CD14-positive monocyte (primary cell): ENCODE data around the gene GPR156. TPM values are rescaled to one million over a fixed set of nuclear protein-coding genes. Genes with fewer than 3 reads are reported as not detected.

Experiments used
- DNase-seq, 3 donors: peaks; one replicate each; pipeline ENCODE4 v3.0.0-alpha.2; 2011 to 2022
- H2AFZ ChIP-seq: 2 replicates; pipeline ENCODE4 v1.6.0; 2012; ENCODE audit warnings: mild to moderate bottlenecking, low read depth, low read length, inconsistent platforms; ENCODE audit not compliant: insufficient read depth, poor library complexity, severe bottlenecking
- H3K27ac ChIP-seq, 2 donors: 1 replicate in 1 of 2; 2 replicates in 1 of 2; pipeline ENCODE4 v1.5.1; 2012 to 2013; ENCODE audit warnings: low read length in 2 of 2, control low read depth in 1 of 2, inconsistent platforms in 1 of 2, low read depth in 1 of 2, mild to moderate bottlenecking in 1 of 2
- H3K27me3 ChIP-seq, 2 donors: one replicate each; pipeline versions ENCODE4 v1.6.0 to v1.6.1; 2011 to 2013; ENCODE audit warnings: low read length in 2 of 2; ENCODE audit not compliant: control insufficient read depth in 2 of 2, insufficient read depth in 2 of 2
- H3K36me3 ChIP-seq, 2 donors: replicated peaks in 1 of 2; 1 replicate in 1 of 2; 2 replicates in 1 of 2; pipeline versions ENCODE4 v1.5.1 to v1.6.1; 2012 to 2013; ENCODE audit warnings: low read length in 2 of 2, control low read depth in 1 of 2, inconsistent platforms in 1 of 2, mild to moderate bottlenecking in 1 of 2; ENCODE audit not compliant: insufficient read depth in 2 of 2, control insufficient read depth in 1 of 2
- H3K4me1 ChIP-seq, 2 donors: 1 replicate in 1 of 2; 2 replicates in 1 of 2; pipeline versions ENCODE4 v1.5.1 to v1.6.1; 2012 to 2013; ENCODE audit warnings: low read length in 2 of 2, control low read depth in 1 of 2, inconsistent platforms in 1 of 2, mild to moderate bottlenecking in 1 of 2, moderate library complexity in 1 of 2; ENCODE audit not compliant: insufficient read depth in 2 of 2, control insufficient read depth in 1 of 2
- H3K4me2 ChIP-seq: replicated peaks from 2 replicates; pipeline ENCODE3; 2012; ENCODE audit warnings: low read length, moderate library complexity, mild to moderate bottlenecking; ENCODE audit not compliant: poor library complexity, severe bottlenecking; ENCODE audit errors: extremely low read depth
- H3K4me3 ChIP-seq, 3 experiments: fragments of 200-600 bp in 1 of 3; sonication (generic) in 1 of 3; replicated peaks in 1 of 3; 1 replicate in 2 of 3; 2 replicates in 1 of 3; pipeline ENCODE4 v1.5.1; 2011 to 2013; ENCODE audit warnings: low read length in 3 of 3, mild to moderate bottlenecking in 3 of 3, control low read depth in 2 of 3, low read depth in 2 of 3, inconsistent platforms in 1 of 3, moderate library complexity in 1 of 3
- H3K79me2 ChIP-seq: 2 replicates; pipeline ENCODE4 v1.6.0; 2012; ENCODE audit warnings: mild to moderate bottlenecking, control low read depth, inconsistent platforms, low read length, moderate library complexity; ENCODE audit not compliant: insufficient read depth
- H3K9ac ChIP-seq: 2 replicates; pipeline ENCODE4 v1.6.0; 2017; ENCODE audit warnings: low read length, mild to moderate bottlenecking; ENCODE audit not compliant: insufficient read depth, poor library complexity, severe bottlenecking
- H3K9me3 ChIP-seq, 2 donors: replicated peaks in 1 of 2; 1 replicate in 1 of 2; 2 replicates in 1 of 2; pipeline versions ENCODE4 v1.5.1 to v1.6.1; 2012 to 2013; ENCODE audit warnings: low read length in 2 of 2, control low read depth in 1 of 2; ENCODE audit not compliant: control insufficient read depth in 1 of 2, insufficient read depth in 1 of 2
- H4K20me1 ChIP-seq: 2 replicates; pipeline ENCODE4 v1.6.0; 2012; ENCODE audit warnings: mild to moderate bottlenecking, low read length, control low read depth, moderate library complexity; ENCODE audit not compliant: insufficient read depth
- H3K27ac Mint-ChIP-seq, 7 donors: one replicate each; pipeline ENCODE4 v1.8.0; 2020; ENCODE audit warnings: mild to moderate bottlenecking in 7 of 7, mixed read lengths in 7 of 7, moderate library complexity in 6 of 7, inconsistent platforms in 2 of 7
- H3K27me3 Mint-ChIP-seq, 3 donors: one replicate each; pipeline ENCODE4 v1.8.0; 2021 to 2022; ENCODE audit warnings: low read depth in 3 of 3, mild to moderate bottlenecking in 3 of 3, mixed read lengths in 3 of 3, moderate library complexity in 3 of 3, inconsistent platforms in 1 of 3
- H3K36me3 Mint-ChIP-seq, 2 donors: one replicate each; pipeline ENCODE4 v1.8.0; 2020; ENCODE audit warnings: mixed read lengths in 2 of 2, inconsistent platforms in 1 of 2, mild to moderate bottlenecking in 1 of 2
- H3K4me1 Mint-ChIP-seq: one replicate; pipeline ENCODE4 v1.8.0; 2020; ENCODE audit warnings: mild to moderate bottlenecking, mixed read lengths
- H3K4me3 Mint-ChIP-seq, 2 donors: one replicate each; pipeline ENCODE4 v1.8.0; 2020; ENCODE audit warnings: mild to moderate bottlenecking in 2 of 2, mixed read lengths in 2 of 2, moderate library complexity in 1 of 2
- H3K9me3 Mint-ChIP-seq, 7 donors: one replicate each; pipeline ENCODE4 v1.8.0; 2020 to 2022; ENCODE audit warnings: mixed read lengths in 7 of 7, mild to moderate bottlenecking in 6 of 7, moderate library complexity in 6 of 7, inconsistent platforms in 2 of 7
- WGBS: methylation state at CpG from one replicate; pipeline ENCODE4 v1.1.5; 2013; ENCODE audit warnings: missing lambda C conversion rate; ENCODE audit not compliant: insufficient coverage; 5-methylcytosine and 5-hydroxymethylcytosine counted together
- intact Hi-C, 2 donors: fragments of 100-400 bp; cut with micrococcal nuclease; formaldehyde crosslinking; loops; one replicate each; pipeline versions ENCODE4 v1.15.0 to v1.15.1; 2023
- polyA plus RNA-seq, 3 donors: library from polyadenylated mRNA; depleted of rRNA in 1 of 3; unstranded in 2 of 3; stranded (reverse) in 1 of 3; fragments of 300-500 nt in 2 of 3; fragments of >200 nt in 1 of 3; fragmentation: Illumina TruSeq in 2 of 3; gene quantifications; 1 replicate in 2 of 3; 2 replicates in 1 of 3; pipeline ENCODE4 v1.2.3, GENCODE V29; 2012 to 2021
- TF ChIP-seq, protein P1 (sequence below): fragments of 200-600 bp; IDR thresholded peaks from one replicate; pipeline ENCODE4 v1.8.0; 2022; ENCODE audit warnings: antibody characterized with exemption, mild to moderate bottlenecking

Gene GPR156
- polyA plus RNA-seq, 3 donors, result not detected

DNA sequence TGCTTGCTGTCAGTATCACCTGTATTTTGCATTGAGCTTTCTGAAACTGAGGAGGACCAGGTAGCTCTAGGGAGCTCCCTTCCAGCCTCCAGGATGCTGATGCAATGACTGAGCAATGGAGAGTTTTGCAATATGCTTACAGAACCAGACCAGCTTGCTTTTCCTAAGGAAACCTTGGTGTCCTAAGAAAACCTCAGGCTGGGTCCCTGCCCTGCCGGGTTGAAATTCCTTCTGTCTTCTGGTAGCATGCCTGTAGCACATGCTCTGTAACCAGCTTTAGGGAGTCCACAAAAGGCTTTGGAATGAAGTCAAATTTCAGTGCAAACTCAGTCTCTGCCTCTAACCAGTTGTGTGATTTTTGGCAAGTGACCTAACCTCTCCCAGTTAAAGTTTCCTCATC lies 125.0 kb downstream of the GPR156 start:
- TF ChIP-seq, protein P1, sequence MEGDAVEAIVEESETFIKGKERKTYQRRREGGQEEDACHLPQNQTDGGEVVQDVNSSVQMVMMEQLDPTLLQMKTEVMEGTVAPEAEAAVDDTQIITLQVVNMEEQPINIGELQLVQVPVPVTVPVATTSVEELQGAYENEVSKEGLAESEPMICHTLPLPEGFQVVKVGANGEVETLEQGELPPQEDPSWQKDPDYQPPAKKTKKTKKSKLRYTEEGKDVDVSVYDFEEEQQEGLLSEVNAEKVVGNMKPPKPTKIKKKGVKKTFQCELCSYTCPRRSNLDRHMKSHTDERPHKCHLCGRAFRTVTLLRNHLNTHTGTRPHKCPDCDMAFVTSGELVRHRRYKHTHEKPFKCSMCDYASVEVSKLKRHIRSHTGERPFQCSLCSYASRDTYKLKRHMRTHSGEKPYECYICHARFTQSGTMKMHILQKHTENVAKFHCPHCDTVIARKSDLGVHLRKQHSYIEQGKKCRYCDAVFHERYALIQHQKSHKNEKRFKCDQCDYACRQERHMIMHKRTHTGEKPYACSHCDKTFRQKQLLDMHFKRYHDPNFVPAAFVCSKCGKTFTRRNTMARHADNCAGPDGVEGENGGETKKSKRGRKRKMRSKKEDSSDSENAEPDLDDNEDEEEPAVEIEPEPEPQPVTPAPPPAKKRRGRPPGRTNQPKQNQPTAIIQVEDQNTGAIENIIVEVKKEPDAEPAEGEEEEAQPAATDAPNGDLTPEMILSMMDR, result no peak
- Histone ChIP-seq H3K4me3 (no peak overlapping the region), H3K4me1 (peaks cover 24 to 43% of the 10 kb centered on the region in 2 donors), H3K9me3 (peaks cover 10 to 15% of the 10 kb centered on the region in 2 donors), H3K4me2 (no peak overlapping the region), H3K79me2 (no peaks in the 10 kb centered on the region), H2AFZ (no peak overlapping the region), H3K27ac (peak overlapping the region in 1 of 2 donors; percentile 48), H3K27me3 (no peaks in the 10 kb centered on the region), H4K20me1 (no peaks in the 10 kb centered on the region), H3K36me3 (no peaks in the 10 kb centered on the region), H3K9ac (no peak overlapping the region)
- 0% methylated on average over 1 of the region's 1 CpG for WGBS
- Mint-ChIP-seq H3K36me3 (peaks cover 1 to 9% of the 10 kb centered on the region in 2 donors), H3K4me1 (peaks cover 56% of the 10 kb centered on the region), H3K4me3 (peak overlapping the region in 1 of 2 donors; percentile 48), H3K9me3 (peaks cover 16 to 23% (median 19%) of the 10 kb centered on the region in 7 donors), H3K27ac (peak overlapping the region in 4 of 7 donors; percentile 25 to 82 (median 56)), H3K27me3 (peaks cover 0 to 3% (median 2%) of the 10 kb centered on the region in 3 donors)
- intact Hi-C loops, result no loop called here
- DNase-seq, result peak in 2 of 3 donors; percentile 23 to 44

DNA sequence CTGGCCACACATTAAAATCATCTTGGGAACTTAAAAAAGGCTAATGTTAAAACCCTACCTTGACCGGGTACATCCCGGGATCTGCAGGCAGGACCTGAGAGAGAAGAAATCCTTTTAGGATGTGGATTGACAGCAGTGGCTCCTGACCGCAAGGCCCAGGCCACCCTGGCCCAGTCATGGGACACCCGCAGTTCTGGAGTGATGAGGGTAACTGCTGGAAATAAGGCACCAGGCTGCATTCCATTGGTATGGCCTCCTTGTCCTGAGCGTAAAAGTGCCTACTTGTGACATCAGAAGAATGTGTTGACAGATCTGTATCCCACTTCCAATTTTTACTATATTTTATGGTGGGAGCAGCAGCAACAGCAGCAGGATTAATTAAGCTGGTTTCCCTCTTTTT lies 127.3 kb downstream of the GPR156 start:
- Histone ChIP-seq H3K4me1 (peaks cover 23 to 42% of the 10 kb centered on the region in 2 donors), H3K79me2 (no peaks in the 10 kb centered on the region), H3K4me2 (no peak overlapping the region), H4K20me1 (no peaks in the 10 kb centered on the region), H3K27me3 (no peaks in the 10 kb centered on the region), H3K4me3 (no peak overlapping the region), H2AFZ (no peak overlapping the region), H3K9ac (no peak overlapping the region), H3K9me3 (peaks cover 24 to 29% of the 10 kb centered on the region in 2 donors), H3K36me3 (no peaks in the 10 kb centered on the region), H3K27ac (no peak overlapping the region)
- TF ChIP-seq, protein P1, result no peak
- H3K4me3 Mint-ChIP-seq, result no peak overlapping the region
- intact Hi-C loops, result no loop called here
- H3K36me3 Mint-ChIP-seq, result peaks cover 4 to 15% of the 10 kb centered on the region in 2 donors
- H3K27me3 Mint-ChIP-seq, result peaks cover 0 to 3% (median 2%) of the 10 kb centered on the region in 3 donors
- 95% methylated on average over 3 of the region's 5 CpGs for WGBS
- peaks cover 27 to 37% (median 33%) of the 10 kb centered on the region in 7 donors for H3K9me3 Mint-ChIP-seq
- no peak for DNase-seq
- no peak overlapping the region for H3K27ac Mint-ChIP-seq
- H3K4me1 Mint-ChIP-seq, result peaks cover 47% of the 10 kb centered on the region
